ENCODE results near the gene UNC93B1. TPM values are rescaled to one million over a fixed set of nuclear protein-coding genes. Genes with fewer than 3 reads are reported as not detected.
A peak's percentile ranks its signal among the peaks of the same experiment; 100 is the strongest.

Gene UNC93B1
- total and polyA plus RNA-seq, 2 of the 13 experiments (the other 11 are each of a cell fraction or from before 2014, with no cell fraction given) = 8.8 to 18.9 TPM

DNA sequence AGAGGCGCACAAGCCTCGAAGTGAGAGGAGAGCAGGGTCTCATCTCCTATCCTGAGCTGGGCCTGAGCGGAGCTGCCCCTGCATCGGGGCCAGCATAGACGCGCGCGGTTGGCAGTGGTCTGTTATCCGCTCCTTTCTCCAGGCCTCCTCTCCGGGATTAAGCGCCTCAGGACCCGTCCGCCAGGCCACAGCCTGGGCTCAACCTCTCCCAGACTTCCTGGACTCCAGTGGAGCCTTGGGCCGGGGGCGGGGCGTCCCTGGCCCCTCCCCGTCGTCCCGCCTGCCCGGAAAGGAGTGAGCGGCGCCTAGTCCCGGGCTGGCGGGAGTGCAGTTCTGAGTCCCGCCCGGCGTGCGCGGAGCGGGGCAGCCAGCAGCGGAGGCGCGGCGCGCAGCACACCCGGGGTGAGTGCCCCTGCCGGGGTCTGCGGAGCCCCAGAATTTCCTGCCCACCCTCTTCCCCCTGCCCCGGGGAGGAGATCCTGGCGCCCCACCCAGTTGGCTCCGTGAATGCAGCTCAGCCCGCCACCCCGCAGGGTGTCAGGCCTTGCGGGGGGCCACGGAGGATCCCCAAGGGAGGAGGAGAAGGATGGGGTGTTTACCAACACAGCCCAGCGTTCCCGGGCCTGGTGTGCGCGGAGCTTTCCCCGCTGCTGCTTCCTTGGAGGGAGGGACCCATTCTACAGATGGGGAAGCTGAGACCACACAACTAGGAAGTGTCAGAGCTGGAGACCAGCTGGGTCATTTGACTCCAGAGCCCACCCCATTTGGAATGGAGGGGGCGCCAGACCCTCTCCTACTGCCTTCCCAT, 35.0 kb upstream of the UNC93B1 start, which contains the start of gene TCIRG1 (continued):
- TF ChIP-seq, protein P1, sequence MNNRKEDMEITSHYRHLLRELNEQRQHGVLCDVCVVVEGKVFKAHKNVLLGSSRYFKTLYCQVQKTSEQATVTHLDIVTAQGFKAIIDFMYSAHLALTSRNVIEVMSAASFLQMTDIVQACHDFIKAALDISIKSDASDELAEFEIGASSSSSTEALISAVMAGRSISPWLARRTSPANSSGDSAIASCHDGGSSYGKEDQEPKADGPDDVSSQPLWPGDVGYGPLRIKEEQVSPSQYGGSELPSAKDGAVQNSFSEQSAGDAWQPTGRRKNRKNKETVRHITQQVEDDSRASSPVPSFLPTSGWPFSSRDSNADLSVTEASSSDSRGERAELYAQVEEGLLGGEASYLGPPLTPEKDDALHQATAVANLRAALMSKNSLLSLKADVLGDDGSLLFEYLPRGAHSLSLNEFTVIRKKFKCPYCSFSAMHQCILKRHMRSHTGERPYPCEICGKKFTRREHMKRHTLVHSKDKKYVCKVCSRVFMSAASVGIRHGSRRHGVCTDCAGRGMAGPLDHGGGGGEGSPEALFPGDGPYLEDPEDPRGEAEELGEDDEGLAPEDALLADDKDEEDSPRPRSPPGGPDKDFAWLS (CRISPR knock-in tag; IDR thresholded peaks at IDR 0.05; ENCODE audit: borderline replicate concordance) = no peak
- TF ChIP-seq ZNF431 (CRISPR knock-in tag; IDR thresholded peaks at IDR 0.05; ENCODE audit: borderline replicate concordance, low read depth) (no peak), HDAC6 (IDR thresholded peaks at IDR 0.05; ENCODE audit: low read depth, low read length) (no peak), NFATC3 (CRISPR knock-in tag; IDR thresholded peaks at IDR 0.05) (no peak), CHD2 (IDR thresholded peaks at IDR 0.05; ENCODE audit: low read depth, low read length) (no peak), ZNF841 (CRISPR knock-in tag; IDR thresholded peaks at IDR 0.05; ENCODE audit: borderline replicate concordance) (no peak), ZNF296 (CRISPR knock-in tag; conservative IDR thresholded peaks at IDR 0.05) (no peak), NRL (CRISPR knock-in tag; IDR thresholded peaks at IDR 0.05; ENCODE audit: borderline replicate concordance) (0 out of 2 replicates have a peak, but pooled peaks have one; percentile 4), ZNF251 (CRISPR knock-in tag; IDR thresholded peaks at IDR 0.05) (no peak), IRF2 (CRISPR knock-in tag; IDR thresholded peaks at IDR 0.05) (no peak), GTF3A (CRISPR knock-in tag; conservative IDR thresholded peaks at IDR 0.05) (no peak), SETDB1 (CRISPR knock-in tag; IDR thresholded peaks at IDR 0.05; ENCODE audit: borderline replicate concordance) (no peak), RBFOX2 (IDR thresholded peaks at IDR 0.05; ENCODE audit: low read depth, low read length) (peak; percentile 85), FOXA3 (CRISPR knock-in tag; IDR thresholded peaks at IDR 0.05) (no peak), EED (CRISPR knock-in tag; IDR thresholded peaks at IDR 0.05) (no peak), MEIS2 (CRISPR knock-in tag; IDR thresholded peaks at IDR 0.05) (no peak), ZNF350 (CRISPR knock-in tag; IDR thresholded peaks at IDR 0.05; ENCODE audit: borderline replicate concordance, low read depth) (0 out of 2 replicates have a peak, but pooled peaks have one; percentile 61), SUZ12 (IDR thresholded peaks at IDR 0.05; ENCODE audit: low read depth, low read length) (no peak)
- TF ChIP-seq, protein P2, sequence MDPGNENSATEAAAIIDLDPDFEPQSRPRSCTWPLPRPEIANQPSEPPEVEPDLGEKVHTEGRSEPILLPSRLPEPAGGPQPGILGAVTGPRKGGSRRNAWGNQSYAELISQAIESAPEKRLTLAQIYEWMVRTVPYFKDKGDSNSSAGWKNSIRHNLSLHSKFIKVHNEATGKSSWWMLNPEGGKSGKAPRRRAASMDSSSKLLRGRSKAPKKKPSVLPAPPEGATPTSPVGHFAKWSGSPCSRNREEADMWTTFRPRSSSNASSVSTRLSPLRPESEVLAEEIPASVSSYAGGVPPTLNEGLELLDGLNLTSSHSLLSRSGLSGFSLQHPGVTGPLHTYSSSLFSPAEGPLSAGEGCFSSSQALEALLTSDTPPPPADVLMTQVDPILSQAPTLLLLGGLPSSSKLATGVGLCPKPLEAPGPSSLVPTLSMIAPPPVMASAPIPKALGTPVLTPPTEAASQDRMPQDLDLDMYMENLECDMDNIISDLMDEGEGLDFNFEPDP (CRISPR knock-in tag; conservative IDR thresholded peaks at IDR 0.05) = no peak
- TF ChIP-seq, protein P3, sequence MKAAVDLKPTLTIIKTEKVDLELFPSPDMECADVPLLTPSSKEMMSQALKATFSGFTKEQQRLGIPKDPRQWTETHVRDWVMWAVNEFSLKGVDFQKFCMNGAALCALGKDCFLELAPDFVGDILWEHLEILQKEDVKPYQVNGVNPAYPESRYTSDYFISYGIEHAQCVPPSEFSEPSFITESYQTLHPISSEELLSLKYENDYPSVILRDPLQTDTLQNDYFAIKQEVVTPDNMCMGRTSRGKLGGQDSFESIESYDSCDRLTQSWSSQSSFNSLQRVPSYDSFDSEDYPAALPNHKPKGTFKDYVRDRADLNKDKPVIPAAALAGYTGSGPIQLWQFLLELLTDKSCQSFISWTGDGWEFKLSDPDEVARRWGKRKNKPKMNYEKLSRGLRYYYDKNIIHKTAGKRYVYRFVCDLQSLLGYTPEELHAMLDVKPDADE (CRISPR knock-in tag; IDR thresholded peaks at IDR 0.05) = no peak
- TF ChIP-seq, protein P4, sequence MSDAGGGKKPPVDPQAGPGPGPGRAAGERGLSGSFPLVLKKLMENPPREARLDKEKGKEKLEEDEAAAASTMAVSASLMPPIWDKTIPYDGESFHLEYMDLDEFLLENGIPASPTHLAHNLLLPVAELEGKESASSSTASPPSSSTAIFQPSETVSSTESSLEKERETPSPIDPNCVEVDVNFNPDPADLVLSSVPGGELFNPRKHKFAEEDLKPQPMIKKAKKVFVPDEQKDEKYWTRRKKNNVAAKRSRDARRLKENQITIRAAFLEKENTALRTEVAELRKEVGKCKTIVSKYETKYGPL (CRISPR knock-in tag; IDR thresholded peaks at IDR 0.05) = no peak
- TF ChIP-seq, protein P5, sequence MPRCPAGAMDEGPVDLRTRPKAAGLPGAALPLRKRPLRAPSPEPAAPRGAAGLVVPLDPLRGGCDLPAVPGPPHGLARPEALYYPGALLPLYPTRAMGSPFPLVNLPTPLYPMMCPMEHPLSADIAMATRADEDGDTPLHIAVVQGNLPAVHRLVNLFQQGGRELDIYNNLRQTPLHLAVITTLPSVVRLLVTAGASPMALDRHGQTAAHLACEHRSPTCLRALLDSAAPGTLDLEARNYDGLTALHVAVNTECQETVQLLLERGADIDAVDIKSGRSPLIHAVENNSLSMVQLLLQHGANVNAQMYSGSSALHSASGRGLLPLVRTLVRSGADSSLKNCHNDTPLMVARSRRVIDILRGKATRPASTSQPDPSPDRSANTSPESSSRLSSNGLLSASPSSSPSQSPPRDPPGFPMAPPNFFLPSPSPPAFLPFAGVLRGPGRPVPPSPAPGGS (CRISPR knock-in tag; IDR thresholded peaks at IDR 0.05) = no peak
- TF ChIP-seq, protein P6, sequence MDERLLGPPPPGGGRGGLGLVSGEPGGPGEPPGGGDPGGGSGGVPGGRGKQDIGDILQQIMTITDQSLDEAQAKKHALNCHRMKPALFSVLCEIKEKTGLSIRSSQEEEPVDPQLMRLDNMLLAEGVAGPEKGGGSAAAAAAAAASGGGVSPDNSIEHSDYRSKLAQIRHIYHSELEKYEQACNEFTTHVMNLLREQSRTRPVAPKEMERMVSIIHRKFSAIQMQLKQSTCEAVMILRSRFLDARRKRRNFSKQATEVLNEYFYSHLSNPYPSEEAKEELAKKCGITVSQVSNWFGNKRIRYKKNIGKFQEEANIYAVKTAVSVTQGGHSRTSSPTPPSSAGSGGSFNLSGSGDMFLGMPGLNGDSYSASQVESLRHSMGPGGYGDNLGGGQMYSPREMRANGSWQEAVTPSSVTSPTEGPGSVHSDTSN (CRISPR knock-in tag; IDR thresholded peaks at IDR 0.05) = no peak
